Measurements from ENCODE around the gene DDX49.

GRCh38 chr19:18883526-18884304, 35.8 kb upstream of the DDX49 start:
- TF ChIP-seq, protein P1, sequence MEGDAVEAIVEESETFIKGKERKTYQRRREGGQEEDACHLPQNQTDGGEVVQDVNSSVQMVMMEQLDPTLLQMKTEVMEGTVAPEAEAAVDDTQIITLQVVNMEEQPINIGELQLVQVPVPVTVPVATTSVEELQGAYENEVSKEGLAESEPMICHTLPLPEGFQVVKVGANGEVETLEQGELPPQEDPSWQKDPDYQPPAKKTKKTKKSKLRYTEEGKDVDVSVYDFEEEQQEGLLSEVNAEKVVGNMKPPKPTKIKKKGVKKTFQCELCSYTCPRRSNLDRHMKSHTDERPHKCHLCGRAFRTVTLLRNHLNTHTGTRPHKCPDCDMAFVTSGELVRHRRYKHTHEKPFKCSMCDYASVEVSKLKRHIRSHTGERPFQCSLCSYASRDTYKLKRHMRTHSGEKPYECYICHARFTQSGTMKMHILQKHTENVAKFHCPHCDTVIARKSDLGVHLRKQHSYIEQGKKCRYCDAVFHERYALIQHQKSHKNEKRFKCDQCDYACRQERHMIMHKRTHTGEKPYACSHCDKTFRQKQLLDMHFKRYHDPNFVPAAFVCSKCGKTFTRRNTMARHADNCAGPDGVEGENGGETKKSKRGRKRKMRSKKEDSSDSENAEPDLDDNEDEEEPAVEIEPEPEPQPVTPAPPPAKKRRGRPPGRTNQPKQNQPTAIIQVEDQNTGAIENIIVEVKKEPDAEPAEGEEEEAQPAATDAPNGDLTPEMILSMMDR (IDR thresholded peaks at IDR 0.05) = no peak
- TF ChIP-seq ZFX (IDR thresholded peaks at IDR 0.05; ENCODE audit: borderline replicate concordance) = no peak
